GM10847 (cell line): ENCODE data around the gene PSMG3.
A peak's percentile ranks its signal among the peaks of the same experiment; 100 is the strongest.

ENCODE experiments used
- POLR2A ChIP-seq: IDR thresholded peaks from 2 replicates; pipeline ENCODE4 v1.6.1; 2011; ENCODE audit not compliant: insufficient read length; ENCODE audit errors: extremely low read depth

PSMG3 gene, protein sequence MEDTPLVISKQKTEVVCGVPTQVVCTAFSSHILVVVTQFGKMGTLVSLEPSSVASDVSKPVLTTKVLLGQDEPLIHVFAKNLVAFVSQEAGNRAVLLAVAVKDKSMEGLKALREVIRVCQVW

DNA sequence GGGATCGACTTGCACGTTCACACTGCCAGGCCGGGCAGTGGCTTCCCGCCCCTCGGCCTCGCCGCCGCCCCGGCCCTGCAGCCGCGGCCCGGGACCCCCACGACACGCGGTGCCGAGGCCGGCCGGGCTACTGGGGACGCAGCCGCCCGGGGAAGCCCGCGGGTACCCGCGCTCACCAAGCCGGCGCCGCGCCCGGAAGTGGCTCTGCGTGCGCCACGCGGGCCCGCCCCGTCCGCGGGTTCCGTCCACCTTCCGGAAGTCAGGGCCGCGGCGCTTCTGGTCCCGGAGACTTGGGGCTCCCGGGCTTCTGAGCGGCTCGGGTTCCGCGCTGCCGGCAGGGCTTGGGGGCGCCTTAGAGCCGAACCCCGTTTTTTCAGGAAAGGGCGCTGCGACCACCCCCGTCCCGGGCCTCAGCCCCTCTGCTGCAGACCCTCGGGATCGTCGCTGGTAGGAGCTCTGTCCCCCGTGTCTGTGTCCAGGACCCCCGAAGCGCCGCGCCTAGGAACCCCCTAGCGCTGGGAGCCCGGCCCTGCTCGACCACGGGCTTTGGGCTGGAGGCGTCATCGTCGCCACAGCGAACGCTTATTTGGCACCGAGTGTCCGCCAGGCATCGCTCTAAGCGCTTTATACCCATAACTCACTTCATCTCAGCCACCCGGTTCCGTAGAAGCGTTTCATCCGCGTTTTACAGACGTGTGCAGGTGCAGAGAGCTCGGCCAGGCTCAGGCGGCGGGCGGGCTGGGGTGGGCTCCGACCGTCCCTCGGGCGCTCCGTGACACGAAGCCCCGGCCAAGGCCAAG lies at the start of gene PSMG3:
TSS of gene PSMG3 (minus strand) at position 200 of the 800 bp plus-strand sequence. CDS start 693 bp downstream, outside the sequence.
- peak; percentile 81 for TF ChIP-seq POLR2A

DNA sequence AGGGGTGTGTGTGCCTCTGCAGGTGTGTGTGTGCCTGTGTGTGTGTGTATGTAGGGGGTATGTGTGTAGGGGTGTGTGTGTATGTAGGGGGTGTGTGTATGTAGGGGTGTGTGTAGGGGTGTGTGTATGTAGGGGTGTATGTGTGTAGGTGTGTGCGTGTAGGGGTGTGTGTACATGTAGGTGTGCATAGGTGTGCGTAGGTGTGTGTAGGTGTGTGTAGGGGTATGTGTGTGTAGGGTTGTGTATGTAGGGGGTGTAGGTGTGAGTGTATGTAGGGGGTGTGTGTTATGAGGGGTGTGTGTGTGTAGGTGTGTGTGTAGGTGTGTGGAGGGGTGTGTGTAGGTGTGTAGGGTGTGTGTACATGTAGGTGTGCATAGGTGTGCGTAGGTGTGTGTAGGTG lies 48.6 kb upstream of the PSMG3 start:
- no peak for TF ChIP-seq POLR2A

DNA sequence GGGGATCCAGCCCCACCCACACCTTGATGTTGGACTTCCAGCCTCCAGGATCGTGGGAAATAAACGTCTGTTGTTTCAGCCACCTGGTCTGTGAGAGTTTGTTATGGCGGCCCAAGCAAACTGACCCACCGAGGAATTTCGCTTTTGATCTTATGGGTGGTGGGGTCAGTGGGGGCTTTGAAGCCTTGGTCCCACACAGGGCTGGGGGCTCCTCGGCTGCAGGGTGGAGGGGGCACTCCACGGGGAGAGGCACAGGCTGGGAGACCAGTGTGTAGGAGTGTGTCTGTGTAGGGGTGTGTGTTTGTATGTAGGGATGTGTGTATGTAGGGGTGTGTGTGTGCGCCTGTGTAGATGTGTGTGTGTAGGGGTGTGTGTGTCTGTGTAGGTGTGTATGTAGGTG lies 48.1 kb upstream of the PSMG3 start:
- no peak for TF ChIP-seq POLR2A

DNA sequence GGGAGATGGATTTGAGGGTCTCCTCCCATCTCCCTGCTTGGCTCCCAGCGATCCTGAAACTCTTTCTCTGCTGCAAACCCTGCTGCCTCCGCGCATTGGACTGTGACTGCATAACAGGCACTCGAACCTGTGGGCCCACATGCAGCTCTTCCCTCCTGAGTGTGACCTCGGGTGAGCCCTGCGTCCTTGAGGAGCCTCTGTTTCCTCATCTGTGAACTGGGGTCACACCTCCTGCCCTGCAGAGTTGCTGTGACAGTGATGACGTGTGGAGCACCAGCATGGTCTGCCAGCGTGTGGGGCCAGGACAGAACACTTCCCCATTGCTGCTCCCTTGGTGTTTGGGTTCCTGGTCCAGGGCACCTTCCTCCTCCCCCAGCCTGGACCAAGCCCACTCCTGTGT lies 46.9 kb upstream of the PSMG3 start:
- no peak for TF ChIP-seq POLR2A

DNA sequence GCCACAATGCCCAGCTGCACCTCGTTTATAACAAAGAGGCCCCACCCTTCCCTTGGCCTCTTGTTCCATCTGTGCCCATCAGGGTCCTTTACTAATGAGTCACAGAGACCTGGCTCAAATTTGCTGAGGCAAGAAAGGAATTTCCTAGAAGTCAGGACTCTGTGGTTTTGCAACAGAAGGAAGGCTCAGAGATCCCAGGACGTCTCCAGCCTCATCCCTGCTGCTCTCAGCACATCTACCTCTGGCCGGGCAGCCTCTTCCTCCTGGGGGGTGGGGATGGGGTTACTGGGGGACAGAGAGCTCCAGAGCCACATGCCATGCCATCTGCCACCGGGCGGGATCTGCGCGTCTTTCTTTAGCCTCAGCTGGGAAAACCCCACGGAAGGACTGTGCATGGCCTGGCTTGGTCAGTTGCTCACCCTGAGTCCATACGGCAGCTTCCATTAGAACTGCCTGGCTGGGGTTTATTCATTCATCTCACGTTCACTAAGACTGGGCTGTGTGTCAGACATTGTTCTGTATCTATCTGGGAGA lies 41.9 kb upstream of the PSMG3 start:
- no peak for TF ChIP-seq POLR2A

DNA sequence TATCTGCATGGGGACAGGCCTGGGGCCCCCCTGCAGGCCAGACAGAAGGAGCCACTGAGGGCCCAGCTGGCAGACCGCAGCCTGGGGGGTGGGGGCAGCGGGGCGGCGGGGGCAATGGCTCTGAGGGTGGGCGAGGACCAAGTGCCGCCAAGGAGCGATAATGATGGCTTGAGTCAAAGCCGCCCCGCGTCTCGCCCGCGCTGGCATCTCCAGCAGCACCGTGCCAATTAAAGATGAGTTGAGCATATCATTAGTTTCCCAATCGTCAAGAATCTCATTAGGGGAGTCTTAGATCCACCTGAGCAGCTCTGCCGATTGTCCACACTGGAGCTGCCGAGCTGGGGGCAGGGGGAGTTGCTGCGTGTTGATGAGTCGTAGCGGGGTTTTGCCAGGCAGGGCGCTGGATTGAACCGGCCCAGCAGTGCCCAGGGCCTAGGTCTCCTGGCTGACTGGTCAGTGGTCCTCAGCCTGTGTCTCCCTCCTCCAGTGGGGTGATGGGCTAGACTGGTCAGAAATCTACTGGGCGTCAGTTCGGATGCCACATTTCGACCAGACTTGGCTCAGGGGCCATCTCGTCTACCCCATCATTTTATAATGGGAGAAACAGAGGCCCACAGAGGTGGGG lies 41.0 kb upstream of the PSMG3 start:
- TF ChIP-seq POLR2A = no peak

DNA sequence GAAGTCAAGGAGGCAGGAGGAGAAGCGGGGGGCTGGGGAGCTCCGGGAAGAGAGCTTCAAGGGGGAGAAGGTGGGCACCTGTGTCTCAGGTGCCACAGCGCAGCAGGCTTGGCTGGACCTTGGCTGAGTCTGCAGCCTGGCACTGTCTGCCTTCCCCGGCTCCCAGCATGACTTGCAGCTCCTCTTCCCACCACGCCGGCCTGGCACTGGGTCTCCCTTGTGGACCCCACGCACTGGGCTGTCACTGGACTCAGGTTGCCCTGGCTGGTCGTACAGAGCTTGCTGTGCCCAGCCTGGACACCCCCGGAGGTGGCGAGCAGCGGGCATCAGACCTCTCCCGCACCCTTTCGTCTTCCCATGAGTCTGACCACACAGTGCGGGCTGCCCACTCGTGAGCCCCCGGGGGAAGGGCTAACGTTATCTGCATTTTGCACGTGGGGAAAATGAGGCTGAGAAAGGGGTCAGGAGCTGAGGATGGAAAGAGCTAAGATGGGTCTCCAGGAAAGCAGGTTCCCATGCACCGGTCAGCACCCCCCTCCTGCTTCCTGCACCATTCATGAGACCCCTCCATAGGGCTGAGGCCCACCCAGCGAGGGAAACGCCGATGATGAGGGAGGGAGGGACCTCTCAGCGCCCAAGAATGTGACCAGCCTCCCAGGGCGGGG lies 40.3 kb upstream of the PSMG3 start:
- TF ChIP-seq POLR2A = no peak

DNA sequence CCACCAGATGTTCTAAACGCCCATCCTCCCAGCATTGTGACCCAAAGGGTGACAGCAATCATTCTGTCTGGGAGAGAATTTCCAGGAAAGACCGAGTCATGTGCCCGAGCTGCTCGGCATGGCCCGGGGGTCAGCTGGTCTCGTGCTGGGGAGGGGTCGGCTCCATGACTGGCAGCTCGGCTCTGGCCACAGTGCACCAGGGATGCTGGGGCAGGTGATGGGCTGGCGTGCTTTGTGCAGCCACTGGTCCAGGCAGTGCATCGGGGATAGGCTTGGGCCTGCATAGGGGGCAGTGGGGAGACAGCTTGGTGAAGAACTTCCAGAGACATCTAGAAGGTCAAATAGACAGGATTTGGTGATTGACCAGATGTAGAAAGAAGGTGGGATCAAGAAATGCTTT lies 39.2 kb upstream of the PSMG3 start:
- no peak for TF ChIP-seq POLR2A

DNA sequence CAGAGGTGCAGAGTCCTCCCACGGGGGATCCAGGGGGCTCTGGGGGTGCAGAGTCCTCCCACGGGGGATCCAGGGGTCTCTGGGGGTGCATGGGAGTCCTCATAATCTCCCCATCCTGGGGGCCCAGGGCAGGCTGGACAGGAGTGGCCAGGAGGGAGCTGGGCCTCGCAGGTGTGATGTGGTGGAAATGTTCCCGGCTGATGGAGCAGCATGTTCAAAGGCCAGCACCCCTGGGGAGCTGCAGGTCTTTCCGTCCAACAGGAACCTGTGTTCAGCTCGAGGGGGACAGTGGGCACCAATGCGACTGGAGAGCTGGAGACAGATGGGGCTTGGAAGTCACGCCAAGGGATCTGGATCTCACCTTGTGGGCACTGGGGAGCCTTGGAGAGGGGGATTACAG lies 38.5 kb upstream of the PSMG3 start:
- TF ChIP-seq POLR2A = no peak

DNA sequence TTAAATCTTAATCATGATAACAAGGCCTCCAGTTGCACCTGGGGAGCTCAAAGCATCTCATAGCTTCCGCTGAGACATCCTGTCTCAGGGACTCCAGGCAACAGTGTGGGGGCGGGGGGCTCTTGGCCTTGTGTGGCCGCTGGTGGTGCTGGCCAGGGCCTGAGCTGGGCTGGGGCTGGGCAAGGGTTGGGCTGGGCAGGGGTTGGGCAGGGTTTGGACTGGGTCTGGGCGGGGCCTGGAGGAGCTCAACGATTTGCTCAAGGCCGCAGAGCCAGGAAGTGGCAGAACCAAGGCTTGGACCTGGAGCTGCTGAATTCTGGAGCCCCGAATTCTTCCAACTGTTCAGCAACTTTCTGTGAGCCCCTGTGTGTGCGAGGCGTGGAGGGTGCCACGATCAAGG lies 37.9 kb upstream of the PSMG3 start:
- TF ChIP-seq POLR2A = no peak

DNA sequence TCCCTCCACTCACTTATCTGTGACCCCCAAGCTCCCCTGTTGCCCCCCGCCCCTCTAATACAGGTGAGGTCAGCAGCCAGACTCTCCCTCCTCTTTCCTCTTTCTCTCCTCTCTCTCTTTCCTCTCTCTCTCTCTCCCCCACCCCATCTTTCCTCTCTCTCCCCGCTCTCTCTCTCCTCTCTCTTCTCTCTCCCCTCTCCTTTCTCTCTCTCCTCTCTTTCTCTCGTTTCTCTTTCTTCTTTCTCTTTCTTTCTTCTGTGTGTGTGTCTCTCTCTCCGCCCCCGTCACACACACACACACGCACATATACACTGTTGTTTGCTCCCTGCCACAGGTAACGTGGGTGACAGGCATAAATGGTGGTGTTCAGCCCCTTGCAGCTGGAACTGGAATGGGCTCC lies 37.2 kb upstream of the PSMG3 start:
- TF ChIP-seq POLR2A = no peak

DNA sequence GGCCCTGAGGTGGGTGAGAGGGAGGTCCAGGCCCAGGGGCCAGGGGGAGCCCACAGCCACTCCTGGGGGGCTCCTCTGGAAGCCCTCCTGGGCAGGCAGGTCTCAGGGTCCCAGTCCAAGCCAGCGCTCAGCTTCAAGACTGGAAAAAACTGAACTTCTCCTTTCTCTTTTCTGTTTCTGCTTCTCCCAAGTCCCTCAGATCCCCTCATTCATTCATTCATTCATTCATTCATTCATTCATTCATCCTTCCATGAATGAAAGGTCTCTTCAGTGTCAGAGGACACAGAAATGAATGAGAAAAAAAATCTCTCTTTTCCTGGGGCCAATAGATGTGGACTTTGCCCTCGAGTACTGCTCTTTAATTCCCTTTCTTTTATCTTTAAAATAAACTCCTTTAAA lies 34.6 kb upstream of the PSMG3 start:
- TF ChIP-seq POLR2A = no peak

DNA sequence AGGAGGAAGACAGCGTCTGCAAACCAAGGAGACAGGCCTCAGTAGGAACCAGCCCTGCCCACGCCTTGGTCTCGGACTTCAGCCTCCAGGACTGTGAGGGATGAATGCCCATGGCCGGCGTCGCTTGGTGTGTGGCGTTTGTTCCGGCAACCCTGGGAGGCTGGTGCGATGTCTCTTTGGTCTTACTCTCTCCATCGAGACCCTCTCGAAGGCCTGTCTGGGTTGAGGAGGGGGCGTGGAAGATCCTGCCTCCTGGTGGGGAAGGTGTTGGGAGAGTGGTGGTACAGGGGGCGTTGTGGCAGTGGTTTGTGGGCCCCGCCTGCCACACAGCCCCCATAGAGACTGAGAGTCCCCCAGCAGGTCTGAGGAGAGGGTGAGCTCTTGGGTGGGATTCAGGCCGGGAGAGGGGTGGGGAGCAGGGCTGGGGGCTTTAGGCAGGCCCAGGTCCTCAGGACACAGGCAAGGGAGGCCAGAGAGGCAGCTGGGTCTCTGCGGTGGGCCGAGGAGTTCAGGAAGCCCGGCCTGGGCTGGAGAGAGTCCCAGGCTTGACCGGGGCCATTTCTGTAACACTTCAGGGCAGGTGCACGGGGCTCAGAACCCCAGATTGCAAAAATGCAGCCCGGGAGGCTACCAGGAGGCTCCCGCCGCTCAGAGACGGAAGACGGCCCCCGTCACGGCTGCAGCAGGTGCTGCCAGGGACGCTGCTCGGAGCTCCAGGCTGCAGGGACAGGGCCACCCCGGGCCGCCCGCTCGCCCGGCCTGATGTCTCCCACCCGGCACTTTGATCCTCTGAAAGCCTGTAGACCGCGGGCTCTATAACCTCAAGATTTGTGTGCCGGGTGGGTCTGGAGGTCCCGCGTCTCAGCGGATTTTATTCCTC lies 33.8 kb upstream of the PSMG3 start:
- TF ChIP-seq POLR2A = no peak

DNA sequence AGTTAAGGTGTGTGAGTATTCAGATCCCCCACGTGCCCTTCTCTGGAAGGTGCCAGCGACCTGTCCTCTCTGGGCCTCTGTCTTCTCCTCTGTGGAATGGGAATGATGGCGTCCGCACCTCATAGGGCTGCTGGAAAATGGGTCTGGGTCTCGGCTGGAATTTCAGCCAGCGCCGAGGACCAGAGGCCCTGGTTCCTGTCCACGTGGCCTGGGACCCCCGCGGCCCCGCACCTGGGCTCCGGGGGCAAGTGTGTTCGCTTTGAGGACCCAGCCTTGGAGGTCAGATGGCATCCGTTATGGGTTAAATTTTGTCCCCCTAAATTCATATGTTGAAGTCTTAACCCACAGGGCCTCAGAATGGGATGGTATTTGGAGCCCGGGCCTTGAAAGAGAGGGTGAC lies 32.6 kb upstream of the PSMG3 start:
- no peak for TF ChIP-seq POLR2A

DNA sequence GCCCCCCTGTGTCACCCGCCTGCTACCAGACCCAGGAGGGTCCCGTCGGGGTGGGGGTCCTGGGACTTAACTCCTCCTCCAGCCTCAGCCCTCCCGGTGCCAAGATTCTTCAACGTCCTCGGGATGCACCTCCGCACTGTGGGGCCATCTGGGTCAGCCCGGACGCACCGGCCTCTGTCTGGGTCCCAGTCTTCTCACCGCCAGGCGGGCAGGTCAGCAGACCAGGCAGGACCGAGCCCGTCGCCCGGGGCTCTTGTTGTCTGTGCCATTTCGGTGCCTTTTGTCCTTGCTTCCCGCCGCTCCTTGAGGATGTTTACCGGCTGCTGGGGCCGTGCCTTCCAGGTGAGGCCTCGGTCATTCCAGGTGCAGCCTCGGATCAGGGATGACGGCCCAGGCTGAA lies 32.1 kb upstream of the PSMG3 start:
- no peak for TF ChIP-seq POLR2A

DNA sequence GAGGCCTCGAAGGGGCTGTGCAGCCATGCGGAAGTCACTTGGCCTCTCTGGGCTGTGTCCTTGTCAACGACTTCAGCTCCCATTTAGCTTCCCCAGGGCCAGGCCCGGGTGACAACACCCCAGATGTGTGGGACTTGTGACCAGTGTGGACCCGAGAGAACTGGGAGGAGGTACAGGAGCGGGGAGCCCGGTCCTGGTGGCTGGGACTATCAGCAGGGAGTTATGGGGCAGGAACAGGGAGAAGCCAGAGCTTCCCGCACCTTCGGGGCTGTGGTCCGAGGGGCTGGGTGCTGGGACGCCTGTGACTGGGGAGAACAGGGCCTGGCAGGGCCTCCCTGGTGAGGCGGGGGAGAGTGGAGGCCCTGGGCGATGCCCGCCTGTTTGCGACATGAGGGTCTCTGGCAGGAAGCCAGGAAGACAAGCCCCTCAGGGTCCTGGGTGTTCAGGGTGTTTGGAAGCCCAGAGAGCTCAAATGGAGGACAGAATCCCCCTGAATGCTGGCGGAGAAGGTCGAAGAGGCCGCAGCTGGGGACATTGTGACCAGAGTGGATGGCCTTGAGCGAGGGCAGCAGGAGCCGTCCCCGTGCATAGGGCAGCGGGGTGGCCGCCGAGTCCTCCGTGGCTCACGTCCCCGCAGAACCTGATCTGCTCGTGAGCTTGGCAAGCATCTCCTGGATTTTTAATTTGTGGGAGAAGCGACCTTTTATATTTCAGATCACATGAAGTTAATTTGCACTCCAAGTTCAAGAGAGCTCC lies 30.0 kb upstream of the PSMG3 start:
- no peak for TF ChIP-seq POLR2A
